ENCODE data around the gene GCNT2. TPM values are rescaled to one million over a fixed set of nuclear protein-coding genes. Genes with fewer than 3 reads are reported as not detected.
"Not testable (repeated sequence)": the region's sequence is repeated elsewhere in the genome, so short reads cannot be mapped to it uniquely, and the experiment has no call there.

The GCNT2 gene
- total RNA-seq, 4 donors from 2014 or later, result 15.8 to 23.2 (median 19.4) TPM

DNA sequence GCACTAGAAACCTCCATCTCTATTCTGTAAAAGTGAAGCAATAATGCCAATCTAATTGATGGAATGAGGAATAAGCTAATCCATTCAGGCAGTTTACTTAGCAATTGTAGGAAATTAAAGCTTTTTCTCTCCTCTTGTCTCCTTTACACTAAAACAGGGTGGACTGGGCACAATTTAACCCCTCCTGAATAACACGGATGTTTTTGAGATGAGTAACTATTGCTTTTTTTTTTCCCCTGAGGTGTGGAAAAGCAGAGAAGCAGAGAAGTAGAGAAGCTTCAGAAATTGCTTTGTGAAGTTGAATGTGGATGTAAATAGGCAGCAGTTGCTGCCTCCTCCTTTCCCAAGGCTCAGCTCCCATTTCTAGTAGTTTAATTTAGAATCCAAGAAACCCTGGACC, 40.0 kb upstream of the GCNT2 start:
- 68% methylated on average over 1 of the region's 1 CpG for WGBS

DNA sequence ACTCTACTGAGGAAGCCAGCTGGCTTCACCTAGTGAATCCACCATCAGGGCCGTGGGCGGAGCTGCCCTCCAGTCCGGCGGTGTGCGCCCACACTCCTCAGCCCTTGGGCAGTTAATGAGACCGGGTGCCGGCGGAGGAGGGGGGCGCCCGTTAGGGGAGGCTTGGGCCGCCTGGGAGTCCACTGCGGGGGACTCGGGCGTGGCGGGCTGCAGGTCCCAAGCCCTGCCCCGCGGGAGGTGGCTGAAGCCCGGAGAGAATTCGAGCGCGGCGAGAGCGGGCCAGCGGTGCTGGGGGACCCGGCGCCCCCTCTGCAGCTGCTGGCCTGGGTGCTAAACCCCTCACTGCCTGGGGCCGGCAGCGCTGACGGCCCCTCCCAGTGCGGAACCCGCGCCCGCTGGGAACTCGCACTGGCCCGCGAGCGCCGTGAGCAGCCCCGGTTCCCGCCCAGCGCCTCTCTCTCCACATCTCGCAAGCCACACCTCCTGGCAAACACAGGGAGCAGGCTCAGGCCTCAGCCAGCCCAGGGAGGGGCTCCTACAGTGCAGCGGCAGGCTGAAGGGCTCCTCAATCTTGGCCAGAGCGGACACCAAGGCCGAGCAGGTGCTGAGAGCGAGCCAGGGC, 38.4 kb upstream of the GCNT2 start:
- WGBS, result 97% methylated on average over 33 of the region's 46 CpGs
- TF ChIP-seq EP300 (IDR thresholded peaks at IDR 0.05) (no peak), POLR2AphosphoS5 (IDR thresholded peaks at IDR 0.05) (no peak), POLR2A (IDR thresholded peaks at IDR 0.05; ENCODE audit: low read depth) (no peak)
- TF ChIP-seq, protein P1, sequence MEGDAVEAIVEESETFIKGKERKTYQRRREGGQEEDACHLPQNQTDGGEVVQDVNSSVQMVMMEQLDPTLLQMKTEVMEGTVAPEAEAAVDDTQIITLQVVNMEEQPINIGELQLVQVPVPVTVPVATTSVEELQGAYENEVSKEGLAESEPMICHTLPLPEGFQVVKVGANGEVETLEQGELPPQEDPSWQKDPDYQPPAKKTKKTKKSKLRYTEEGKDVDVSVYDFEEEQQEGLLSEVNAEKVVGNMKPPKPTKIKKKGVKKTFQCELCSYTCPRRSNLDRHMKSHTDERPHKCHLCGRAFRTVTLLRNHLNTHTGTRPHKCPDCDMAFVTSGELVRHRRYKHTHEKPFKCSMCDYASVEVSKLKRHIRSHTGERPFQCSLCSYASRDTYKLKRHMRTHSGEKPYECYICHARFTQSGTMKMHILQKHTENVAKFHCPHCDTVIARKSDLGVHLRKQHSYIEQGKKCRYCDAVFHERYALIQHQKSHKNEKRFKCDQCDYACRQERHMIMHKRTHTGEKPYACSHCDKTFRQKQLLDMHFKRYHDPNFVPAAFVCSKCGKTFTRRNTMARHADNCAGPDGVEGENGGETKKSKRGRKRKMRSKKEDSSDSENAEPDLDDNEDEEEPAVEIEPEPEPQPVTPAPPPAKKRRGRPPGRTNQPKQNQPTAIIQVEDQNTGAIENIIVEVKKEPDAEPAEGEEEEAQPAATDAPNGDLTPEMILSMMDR (IDR thresholded peaks at IDR 0.05), result no peak
- no peaks in the 10 kb centered on the region for H3K36me3 ChIP-seq
- H3K4me3 ChIP-seq, result no peak overlapping the region
- H3K4me1 ChIP-seq, result no peaks in the 10 kb centered on the region
- no peaks in the 10 kb centered on the region for H3K9me3 ChIP-seq
- no peak for DNase-seq (ENCODE audit: extremely low spot score)
- H3K27me3 ChIP-seq, result peaks cover 0 to 4% (median 0%) of the 10 kb centered on the region in 4 donors
- intact Hi-C loops (cut with DNase I), result no loop called here
- no peak overlapping the region for H3K27ac ChIP-seq (replicated peaks in 1 of 4)

More for the DNA sequence above, 40.0 kb upstream of the GCNT2 start:
- Histone ChIP-seq H3K27ac (replicated peaks in 1 of 4) (no peak overlapping the region), H3K4me3 (no peak overlapping the region), H3K9me3 (no peaks in the 10 kb centered on the region), H3K4me1 (no peaks in the 10 kb centered on the region), H3K36me3 (no peaks in the 10 kb centered on the region), H3K27me3 (peaks cover 0 to 4% (median 0%) of the 10 kb centered on the region in 4 donors)
- no peak for DNase-seq (ENCODE audit: extremely low spot score)
- TF ChIP-seq POLR2A (IDR thresholded peaks at IDR 0.05; ENCODE audit: low read depth) (no peak), EP300 (IDR thresholded peaks at IDR 0.05) (no peak), POLR2AphosphoS5 (IDR thresholded peaks at IDR 0.05) (no peak)
- TF ChIP-seq, protein P1 (IDR thresholded peaks at IDR 0.05), result no peak
- intact Hi-C loops (cut with DNase I), result no loop called here

DNA sequence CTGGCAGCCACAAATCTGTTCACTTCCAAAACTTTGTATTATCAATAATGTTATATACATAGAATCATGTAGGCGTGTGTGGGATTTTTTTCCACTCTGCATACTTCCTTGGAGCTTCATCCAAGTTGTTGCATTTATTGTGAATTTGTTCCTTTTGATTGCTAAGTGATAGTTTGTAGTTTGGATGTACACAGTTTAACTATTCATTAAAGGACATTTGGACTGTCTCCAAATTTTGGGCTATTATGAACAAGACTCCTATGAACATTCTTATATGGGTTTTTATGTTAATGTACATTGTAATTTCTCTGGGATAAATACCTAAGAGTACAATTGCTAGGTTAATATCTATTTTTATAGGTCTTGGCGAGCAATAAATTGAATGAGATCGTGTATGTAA, 36.2 kb upstream of the GCNT2 start:
- Histone ChIP-seq H3K27me3 (peaks cover 0 to 4% (median 0%) of the 10 kb centered on the region in 4 donors), H3K27ac (replicated peaks in 1 of 4) (no peak overlapping the region), H3K36me3 (no peaks in the 10 kb centered on the region), H3K4me3 (no peak overlapping the region), H3K4me1 (no peaks in the 10 kb centered on the region), H3K9me3 (no peaks in the 10 kb centered on the region)
- DNase-seq (ENCODE audit: extremely low spot score), result no peak
- no peak for TF ChIP-seq POLR2A (IDR thresholded peaks at IDR 0.05; ENCODE audit: low read depth)
- no peak for TF ChIP-seq EP300 (IDR thresholded peaks at IDR 0.05)
- TF ChIP-seq, protein P1 (IDR thresholded peaks at IDR 0.05), result no peak
- no peak for TF ChIP-seq POLR2AphosphoS5 (IDR thresholded peaks at IDR 0.05)
- WGBS, result 79% methylated on average over 3 of the region's 3 CpGs
- intact Hi-C loops (cut with DNase I), result no loop called here

DNA sequence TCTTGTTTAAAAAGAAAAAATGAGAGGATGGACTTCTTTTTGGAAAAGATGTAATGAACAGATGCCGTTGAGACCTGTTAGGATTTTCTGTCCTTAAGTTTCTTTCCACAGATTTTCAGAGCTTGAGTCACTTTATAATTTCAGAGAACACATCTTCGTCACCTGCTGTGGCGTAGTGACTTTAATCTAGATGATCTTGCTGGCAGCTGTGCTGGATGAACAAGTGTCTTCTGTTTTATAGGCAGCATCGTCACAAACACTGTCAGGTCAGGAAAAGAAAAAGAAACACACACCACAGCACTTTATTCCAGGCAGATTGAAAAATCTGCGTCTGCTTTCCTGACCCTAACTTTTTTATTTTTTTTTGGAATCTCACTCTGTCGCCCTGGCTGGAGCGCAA, 35.7 kb upstream of the GCNT2 start:
- Histone ChIP-seq H3K9me3 (no peaks in the 10 kb centered on the region), H3K27me3 (peaks cover 0 to 4% (median 0%) of the 10 kb centered on the region in 4 donors), H3K4me3 (no peak overlapping the region), H3K36me3 (no peaks in the 10 kb centered on the region), H3K4me1 (no peaks in the 10 kb centered on the region), H3K27ac (replicated peaks in 1 of 4) (no peak overlapping the region)
- TF ChIP-seq EP300 (IDR thresholded peaks at IDR 0.05) (no peak), POLR2A (IDR thresholded peaks at IDR 0.05; ENCODE audit: low read depth) (no peak), POLR2AphosphoS5 (IDR thresholded peaks at IDR 0.05) (no peak)
- TF ChIP-seq, protein P1 (IDR thresholded peaks at IDR 0.05), result no peak
- intact Hi-C loops (cut with DNase I), result no loop called here
- no peak for DNase-seq (ENCODE audit: extremely low spot score)
- 80% methylated on average over 7 of the region's 7 CpGs for WGBS

DNA sequence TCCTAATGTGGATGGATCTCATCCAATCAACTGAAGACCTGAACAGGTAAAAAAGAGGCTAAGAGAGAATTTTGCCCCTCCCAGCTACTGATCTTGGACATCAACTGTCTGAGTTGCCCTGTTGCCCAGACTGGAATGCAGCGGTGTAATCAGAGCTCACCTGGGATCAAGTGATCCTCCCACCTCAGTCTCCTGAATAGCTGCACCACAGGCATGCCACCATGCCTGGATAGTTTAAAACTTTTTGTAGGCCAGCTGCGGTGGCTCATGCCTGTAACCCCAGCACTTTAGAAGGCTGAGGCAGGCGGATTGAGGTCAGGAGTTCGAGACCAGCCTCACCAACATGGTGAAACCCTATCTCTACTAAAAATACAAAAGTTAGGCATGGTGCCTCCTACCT, 34.9 kb upstream of the GCNT2 start:
- no peak for TF ChIP-seq POLR2A (IDR thresholded peaks at IDR 0.05; ENCODE audit: low read depth)
- TF ChIP-seq EP300 (IDR thresholded peaks at IDR 0.05), result no peak
- TF ChIP-seq, protein P1 (IDR thresholded peaks at IDR 0.05), result no peak
- TF ChIP-seq POLR2AphosphoS5 (IDR thresholded peaks at IDR 0.05), result no peak
- no peak for DNase-seq (ENCODE audit: extremely low spot score)
- H3K4me3 ChIP-seq, result no peak overlapping the region
- H3K4me1 ChIP-seq, result no peaks in the 10 kb centered on the region
- WGBS, result 88% methylated on average over 4 of the region's 4 CpGs
- H3K9me3 ChIP-seq, result no peaks in the 10 kb centered on the region
- peaks cover 0 to 4% (median 0%) of the 10 kb centered on the region in 4 donors for H3K27me3 ChIP-seq
- H3K36me3 ChIP-seq, result no peaks in the 10 kb centered on the region
- H3K27ac ChIP-seq (replicated peaks in 1 of 4), result no peak overlapping the region
- intact Hi-C loops (cut with DNase I), result no loop called here

DNA sequence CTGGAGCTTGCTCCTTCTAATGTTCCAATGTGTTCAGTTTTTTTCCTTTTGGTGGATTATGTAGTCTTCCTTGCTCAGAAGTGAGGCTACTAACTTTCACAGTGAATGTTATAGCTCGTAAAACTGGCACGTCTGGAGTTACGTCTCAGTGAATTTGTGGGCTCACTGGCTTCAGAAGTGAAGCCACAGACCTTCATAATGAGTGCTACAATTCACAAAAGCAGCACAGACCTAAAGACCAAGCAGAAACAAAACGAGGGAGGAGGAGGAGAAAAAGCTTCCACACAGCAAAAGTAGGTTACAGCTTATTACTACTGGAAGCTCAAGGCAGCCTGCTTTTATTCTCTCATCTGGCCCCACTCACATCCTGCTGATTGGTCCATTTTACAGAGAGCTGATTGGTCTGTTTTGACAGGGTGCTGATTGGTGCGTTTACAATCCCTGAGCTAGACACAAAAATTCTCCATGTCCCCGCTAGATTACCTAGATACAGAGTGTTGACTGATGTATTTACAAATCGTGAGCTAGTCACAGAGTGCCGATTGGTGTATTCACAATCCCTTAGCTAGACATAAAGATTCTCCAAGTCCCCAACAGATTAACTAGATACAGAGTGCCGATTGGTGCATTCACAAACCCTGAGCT, 34.1 kb upstream of the GCNT2 start:
- 92% methylated on average over 9 of the region's 9 CpGs for WGBS
- DNase-seq (ENCODE audit: extremely low spot score), result not testable (repeated sequence)

More for the DNA sequence above, 34.1 kb upstream of the GCNT2 start:
- H3K9me3 ChIP-seq; H3K27ac ChIP-seq (replicated peaks in 1 of 4); H3K36me3 ChIP-seq; H3K27me3 ChIP-seq; H3K4me3 ChIP-seq; H3K4me1 ChIP-seq; intact Hi-C loops (cut with DNase I): not testable (repeated sequence)
